ENCODE measurements around the gene C1QTNF5.

Gene C1QTNF5

DNA sequence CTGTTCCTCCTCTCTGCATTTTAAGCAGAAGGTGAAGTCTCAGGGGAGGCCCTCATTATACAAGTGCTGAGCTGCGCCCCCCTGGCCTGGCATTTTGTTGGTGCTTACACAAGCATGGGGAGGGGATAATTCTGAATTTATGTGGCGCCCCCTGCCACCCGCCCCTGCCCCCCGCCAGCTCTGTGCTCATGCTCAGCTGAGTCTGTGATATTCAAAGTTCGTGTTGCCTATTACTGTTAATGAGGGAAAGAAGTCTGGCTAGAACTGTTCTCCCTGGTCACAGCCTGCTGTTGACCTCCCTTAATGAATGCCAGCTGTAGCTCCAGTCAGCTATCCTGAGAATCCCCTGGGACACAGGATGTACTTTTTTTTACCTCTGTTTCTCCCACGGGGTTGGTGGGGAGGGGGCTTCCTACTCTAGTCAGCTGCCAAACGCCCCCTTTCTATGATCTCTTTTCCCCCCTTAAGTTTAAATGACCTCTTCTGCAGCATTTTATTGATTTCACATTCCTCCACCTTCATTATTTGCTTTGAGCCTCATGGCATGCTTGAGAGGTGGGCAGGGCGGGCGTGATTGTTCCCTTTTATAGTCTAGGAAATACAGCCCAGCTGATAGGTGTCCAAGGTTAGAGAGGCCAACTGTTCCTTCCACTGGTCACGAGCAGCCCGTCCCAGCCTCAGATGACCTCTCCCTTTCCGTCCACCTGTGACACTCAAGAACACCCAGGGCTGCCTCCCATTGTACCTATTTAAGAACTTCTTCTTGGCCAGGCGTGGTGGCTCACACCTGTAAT, 28.6 kb upstream of the C1QTNF5 start:
- no peak overlapping the region for H3K4me3 ChIP-seq (ENCODE audit: low read depth, low read length)
- no peak overlapping the region for H3K9ac ChIP-seq
- H3K4me1 ChIP-seq: peaks cover 11% of the 10 kb centered on the region
- H3K4me2 ChIP-seq (ENCODE audit: low read length): no peak overlapping the region
- H3K79me2 ChIP-seq: no peaks in the 10 kb centered on the region
- no peaks in the 10 kb centered on the region for H3K36me3 ChIP-seq (ENCODE audit: control insufficient read depth, insufficient read depth, low read length)
- no peak overlapping the region for H2AFZ ChIP-seq
- no peak overlapping the region for H3K27ac ChIP-seq
- no peaks in the 10 kb centered on the region for H3K9me3 ChIP-seq (ENCODE audit: control insufficient read depth, low read length)
- no peaks in the 10 kb centered on the region for H3K27me3 ChIP-seq (ENCODE audit: control insufficient read depth, insufficient read depth, low read length)
- TF ChIP-seq, protein P1, sequence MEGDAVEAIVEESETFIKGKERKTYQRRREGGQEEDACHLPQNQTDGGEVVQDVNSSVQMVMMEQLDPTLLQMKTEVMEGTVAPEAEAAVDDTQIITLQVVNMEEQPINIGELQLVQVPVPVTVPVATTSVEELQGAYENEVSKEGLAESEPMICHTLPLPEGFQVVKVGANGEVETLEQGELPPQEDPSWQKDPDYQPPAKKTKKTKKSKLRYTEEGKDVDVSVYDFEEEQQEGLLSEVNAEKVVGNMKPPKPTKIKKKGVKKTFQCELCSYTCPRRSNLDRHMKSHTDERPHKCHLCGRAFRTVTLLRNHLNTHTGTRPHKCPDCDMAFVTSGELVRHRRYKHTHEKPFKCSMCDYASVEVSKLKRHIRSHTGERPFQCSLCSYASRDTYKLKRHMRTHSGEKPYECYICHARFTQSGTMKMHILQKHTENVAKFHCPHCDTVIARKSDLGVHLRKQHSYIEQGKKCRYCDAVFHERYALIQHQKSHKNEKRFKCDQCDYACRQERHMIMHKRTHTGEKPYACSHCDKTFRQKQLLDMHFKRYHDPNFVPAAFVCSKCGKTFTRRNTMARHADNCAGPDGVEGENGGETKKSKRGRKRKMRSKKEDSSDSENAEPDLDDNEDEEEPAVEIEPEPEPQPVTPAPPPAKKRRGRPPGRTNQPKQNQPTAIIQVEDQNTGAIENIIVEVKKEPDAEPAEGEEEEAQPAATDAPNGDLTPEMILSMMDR (IDR thresholded peaks at IDR 0.05): no peak

- H3K27me3 ChIP-seq (ENCODE audit: control insufficient read depth, insufficient read depth, low read length): no peaks in the 10 kb centered on the region
- H3K79me2 ChIP-seq: no peaks in the 10 kb centered on the region
- no peak overlapping the region for H3K9ac ChIP-seq
- H3K27ac ChIP-seq: peak overlapping the region; percentile 15
- H2AFZ ChIP-seq: no peak overlapping the region
- no peaks in the 10 kb centered on the region for H3K9me3 ChIP-seq (ENCODE audit: control insufficient read depth, low read length)
- H3K4me3 ChIP-seq (ENCODE audit: low read depth, low read length): no peak overlapping the region
- peaks cover 13% of the 10 kb centered on the region for H3K4me1 ChIP-seq
- H3K36me3 ChIP-seq (ENCODE audit: control insufficient read depth, insufficient read depth, low read length): no peaks in the 10 kb centered on the region
- TF ChIP-seq, protein P1 (IDR thresholded peaks at IDR 0.05): no peak
- no peak overlapping the region for H3K4me2 ChIP-seq (ENCODE audit: low read length)
These were observed 27.7 kb upstream of the C1QTNF5 start for GRCh38 chr11:119368121-119369034.

- no peaks in the 10 kb centered on the region for H3K36me3 ChIP-seq (ENCODE audit: control insufficient read depth, insufficient read depth, low read length)
- no peak overlapping the region for H3K4me2 ChIP-seq (ENCODE audit: low read length)
- H3K27me3 ChIP-seq (ENCODE audit: control insufficient read depth, insufficient read depth, low read length): no peaks in the 10 kb centered on the region
- H3K4me1 ChIP-seq: peaks cover 13% of the 10 kb centered on the region
- H3K79me2 ChIP-seq: no peaks in the 10 kb centered on the region
- no peak overlapping the region for H2AFZ ChIP-seq
- H3K9me3 ChIP-seq (ENCODE audit: control insufficient read depth, low read length): no peaks in the 10 kb centered on the region
- TF ChIP-seq, protein P1 (IDR thresholded peaks at IDR 0.05): no peak
- H3K9ac ChIP-seq: no peak overlapping the region
- no peak overlapping the region for H3K27ac ChIP-seq
- no peak overlapping the region for H3K4me3 ChIP-seq (ENCODE audit: low read depth, low read length)
These were observed 27.0 kb upstream of the C1QTNF5 start for GRCh38 chr11:119367661-119368120.

GRCh38 chr11:119366690-119367620, 26.3 kb upstream of the C1QTNF5 start:
- Histone ChIP-seq H3K4me1 (peaks cover 20% of the 10 kb centered on the region), H3K27me3 (ENCODE audit: control insufficient read depth, insufficient read depth, low read length) (no peaks in the 10 kb centered on the region), H3K9me3 (ENCODE audit: control insufficient read depth, low read length) (no peaks in the 10 kb centered on the region), H2AFZ (no peak overlapping the region), H3K79me2 (no peaks in the 10 kb centered on the region), H3K9ac (no peak overlapping the region), H3K36me3 (ENCODE audit: control insufficient read depth, insufficient read depth, low read length) (no peaks in the 10 kb centered on the region), H3K4me3 (ENCODE audit: low read depth, low read length) (no peak overlapping the region), H3K27ac (no peak overlapping the region), H3K4me2 (ENCODE audit: low read length) (no peak overlapping the region)
- TF ChIP-seq, protein P1 (IDR thresholded peaks at IDR 0.05): no peak
